Measurements from ENCODE around the gene HSPA1B. TPM values are rescaled to one million over a fixed set of nuclear protein-coding genes. Genes with fewer than 3 reads are reported as not detected.

Gene HSPA1B
- 218 and 257 TPM in 2 replicates for total RNA-seq (2014; rRNA removed; shearing (Covaris generic))

- Histone ChIP-seq H3K27me3 (replicated peaks) (no peaks in the 10 kb centered on the region), H3K4me3 (peak within 1 kb of the TSS; percentile 57), H3K9me3 (replicated peaks) (no peaks in the 10 kb centered on the region), H3K27ac (peak within 1 kb of the TSS; percentile 49), H3K36me3 (peaks cover 7% of the 10 kb centered on the region), H3K4me1 (replicated peaks) (peaks cover 22% of the 10 kb centered on the region)
- peak; percentile 100 for DNase-seq (ENCODE audit: low read depth in 1 of 2, low spot score in 2 of 2)
Measured at GRCh38 chr6:31827286-31828079, at the start of gene HSPA1B. TSS of gene HSPA1B (plus strand) at chr6:31827738. CDS start at chr6:31827951, 213 bp downstream.

- Histone ChIP-seq H3K9me3 (replicated peaks) (no peaks in the 10 kb centered on the region), H3K4me1 (replicated peaks) (peaks cover 9% of the 10 kb centered on the region), H3K4me3 (no peak overlapping the region), H3K27ac (no peak overlapping the region), H3K36me3 (peaks cover 58% of the 10 kb centered on the region), H3K27me3 (replicated peaks) (no peaks in the 10 kb centered on the region)
- no peak for DNase-seq (ENCODE audit: low read depth in 1 of 2, low spot score in 2 of 2)
Measured at GRCh38 chr6:31778193-31778592, 49.3 kb upstream of the HSPA1B start.

GRCh38 chr6:31778999-31779885 is 48.3 kb upstream of the HSPA1B start:
- Histone ChIP-seq H3K27me3 (replicated peaks) (no peaks in the 10 kb centered on the region), H3K4me1 (replicated peaks) (peaks cover 9% of the 10 kb centered on the region), H3K36me3 (peaks cover 68% of the 10 kb centered on the region), H3K27ac (no peak overlapping the region), H3K9me3 (replicated peaks) (no peaks in the 10 kb centered on the region), H3K4me3 (no peak overlapping the region)
- no peak for DNase-seq (ENCODE audit: low read depth in 1 of 2, low spot score in 2 of 2)

GRCh38 chr6:31779908-31780307 is 47.6 kb upstream of the HSPA1B start:
- H3K27ac ChIP-seq = no peak overlapping the region
- no peaks in the 10 kb centered on the region for H3K9me3 ChIP-seq (replicated peaks)
- H3K36me3 ChIP-seq = peaks cover 75% of the 10 kb centered on the region
- H3K4me1 ChIP-seq (replicated peaks) = peaks cover 9% of the 10 kb centered on the region
- DNase-seq (ENCODE audit: low read depth in 1 of 2, low spot score in 2 of 2) = no peak
- no peaks in the 10 kb centered on the region for H3K27me3 ChIP-seq (replicated peaks)
- H3K4me3 ChIP-seq = no peak overlapping the region

- H3K36me3 ChIP-seq = peaks cover 83% of the 10 kb centered on the region
- H3K27ac ChIP-seq = no peak overlapping the region
- no peak for DNase-seq (ENCODE audit: low read depth in 1 of 2, low spot score in 2 of 2)
- H3K9me3 ChIP-seq (replicated peaks) = no peaks in the 10 kb centered on the region
- no peaks in the 10 kb centered on the region for H3K27me3 ChIP-seq (replicated peaks)
- H3K4me1 ChIP-seq (replicated peaks) = peaks cover 9% of the 10 kb centered on the region
- no peak overlapping the region for H3K4me3 ChIP-seq
Measured at GRCh38 chr6:31780507-31781243, 46.9 kb upstream of the HSPA1B start.

GRCh38 chr6:31781244-31782125 is 46.1 kb upstream of the HSPA1B start:
- Histone ChIP-seq H3K4me3 (no peak overlapping the region), H3K9me3 (replicated peaks) (no peaks in the 10 kb centered on the region), H3K27ac (no peak overlapping the region), H3K4me1 (replicated peaks) (peaks cover 9% of the 10 kb centered on the region), H3K36me3 (peaks cover 86% of the 10 kb centered on the region), H3K27me3 (replicated peaks) (no peaks in the 10 kb centered on the region)
- DNase-seq (ENCODE audit: low read depth in 1 of 2, low spot score in 2 of 2) = no peak

GRCh38 chr6:31782126-31782855 is 45.2 kb upstream of the HSPA1B start:
- H3K36me3 ChIP-seq = peaks cover 88% of the 10 kb centered on the region
- H3K27ac ChIP-seq = no peak overlapping the region
- DNase-seq (ENCODE audit: low read depth in 1 of 2, low spot score in 2 of 2) = no peak
- H3K4me1 ChIP-seq (replicated peaks) = peaks cover 2% of the 10 kb centered on the region
- H3K27me3 ChIP-seq (replicated peaks) = no peaks in the 10 kb centered on the region
- H3K9me3 ChIP-seq (replicated peaks) = no peaks in the 10 kb centered on the region
- H3K4me3 ChIP-seq = no peak overlapping the region

- Histone ChIP-seq H3K4me3 (no peak overlapping the region), H3K27ac (no peak overlapping the region), H3K27me3 (replicated peaks) (no peaks in the 10 kb centered on the region), H3K36me3 (peaks cover 75% of the 10 kb centered on the region), H3K4me1 (replicated peaks) (no peaks in the 10 kb centered on the region), H3K9me3 (replicated peaks) (no peaks in the 10 kb centered on the region)
- no peak for DNase-seq (ENCODE audit: low read depth in 1 of 2, low spot score in 2 of 2)
Measured at GRCh38 chr6:31784098-31784925, 43.2 kb upstream of the HSPA1B start.

GRCh38 chr6:31785475-31785874 is 42.1 kb upstream of the HSPA1B start:
- H3K4me1 ChIP-seq (replicated peaks) = no peaks in the 10 kb centered on the region
- no peaks in the 10 kb centered on the region for H3K9me3 ChIP-seq (replicated peaks)
- no peaks in the 10 kb centered on the region for H3K27me3 ChIP-seq (replicated peaks)
- no peak overlapping the region for H3K4me3 ChIP-seq
- peaks cover 73% of the 10 kb centered on the region for H3K36me3 ChIP-seq
- DNase-seq (ENCODE audit: low read depth in 1 of 2, low spot score in 2 of 2) = no peak
- H3K27ac ChIP-seq = no peak overlapping the region

GRCh38 chr6:31791324-31792089 is 36.0 kb upstream of the HSPA1B start:
- 0 out of 2 replicates have a peak, but pooled peaks cover 3% of the 10 kb centered on the region for H3K9me3 ChIP-seq (replicated peaks)
- no peaks in the 10 kb centered on the region for H3K27me3 ChIP-seq (replicated peaks)
- H3K4me3 ChIP-seq = no peak overlapping the region
- peak; percentile 45 to 68 for DNase-seq (ENCODE audit: low read depth in 1 of 2, low spot score in 2 of 2)
- H3K4me1 ChIP-seq (replicated peaks) = peaks cover 28% of the 10 kb centered on the region
- H3K27ac ChIP-seq = no peak overlapping the region
- H3K36me3 ChIP-seq = peaks cover 56% of the 10 kb centered on the region

GRCh38 chr6:31792090-31792374 is 35.5 kb upstream of the HSPA1B start:
- H3K27me3 ChIP-seq (replicated peaks) = no peaks in the 10 kb centered on the region
- H3K4me1 ChIP-seq (replicated peaks) = peaks cover 28% of the 10 kb centered on the region
- H3K4me3 ChIP-seq = no peak overlapping the region
- no peak for DNase-seq (ENCODE audit: low read depth in 1 of 2, low spot score in 2 of 2)
- no peak overlapping the region for H3K27ac ChIP-seq
- peaks cover 56% of the 10 kb centered on the region for H3K36me3 ChIP-seq
- 0 out of 2 replicates have a peak, but pooled peaks cover 3% of the 10 kb centered on the region for H3K9me3 ChIP-seq (replicated peaks)
